Hypothalamus (tissue), 51 donors: Measurements from ENCODE around the gene IKZF3.
"Not testable (repeated sequence)": the region's sequence is repeated elsewhere in the genome, so short reads cannot be mapped to it uniquely, and the experiment has no call there.

Experiments used
- DNase-seq, 51 donors: peaks; one replicate each; lab custom pipeline; 2025; lab: John Stamatoyannopoulos, UW

The IKZF3 gene

DNA sequence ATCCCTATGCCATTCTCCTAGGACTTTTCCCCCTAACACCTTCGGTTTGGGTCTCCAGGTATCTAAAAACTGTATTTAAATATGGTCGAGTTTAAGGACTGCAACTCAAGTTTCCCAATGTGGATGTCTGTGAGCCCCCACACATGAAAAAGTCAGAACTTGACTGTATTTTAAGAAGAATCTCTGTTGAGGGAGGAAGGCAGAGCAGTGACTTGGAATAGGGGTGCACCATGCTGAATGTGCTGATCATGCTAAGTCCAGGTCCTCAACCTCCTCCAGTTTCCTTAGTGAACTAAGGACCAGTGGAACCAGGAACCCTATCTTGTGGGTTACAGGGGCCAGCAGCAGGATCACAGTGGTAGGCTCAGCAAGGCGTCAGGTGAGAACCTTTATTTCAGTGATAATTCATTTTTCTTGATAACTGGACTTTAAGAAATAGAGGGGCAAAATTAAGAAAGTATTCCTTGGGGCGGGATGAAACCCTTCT lies 106.9 kb downstream of the IKZF3 start:
- no peak for DNase-seq

GRCh38 chr17:39756380-39757079 lies 107.6 kb downstream of the IKZF3 start:
- no peak for DNase-seq

DNA sequence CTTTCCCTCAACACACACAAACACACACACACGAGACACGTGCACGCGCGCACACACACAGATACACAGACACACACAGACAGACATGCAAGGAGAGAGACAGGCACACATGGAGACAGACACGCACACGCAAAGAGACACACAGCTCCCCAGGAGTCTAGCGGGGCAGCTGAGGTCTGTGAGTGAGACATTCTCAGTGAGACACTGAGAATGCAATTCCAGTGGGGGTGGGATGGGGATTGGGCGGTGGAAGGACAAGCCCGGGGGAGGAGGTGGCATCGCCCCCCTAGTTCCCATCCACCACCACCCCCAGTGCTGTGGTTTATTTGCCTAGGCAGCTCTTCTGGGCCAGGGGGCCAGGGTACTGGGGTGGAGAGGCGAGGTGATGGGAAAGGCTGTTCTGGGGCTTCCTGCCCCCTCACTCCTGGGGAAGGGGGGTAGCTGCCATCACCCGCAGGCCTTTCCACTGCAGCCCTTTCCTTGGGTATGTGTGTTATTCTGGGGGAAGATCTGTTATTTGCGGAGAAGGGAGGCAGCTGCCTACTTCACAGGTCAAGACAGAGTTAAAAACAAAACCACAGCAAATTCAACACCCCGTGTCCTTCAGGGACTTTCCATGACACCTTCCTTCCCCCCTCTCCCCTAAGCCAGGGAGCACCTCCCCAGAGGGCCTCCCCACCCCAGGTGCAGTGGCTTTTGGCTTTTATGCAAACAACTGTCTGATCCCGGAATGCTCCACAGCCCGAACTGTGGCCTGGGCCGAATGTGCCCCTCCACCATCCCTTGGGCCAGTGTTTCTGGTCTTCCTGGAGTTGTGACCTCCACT lies 108.3 kb downstream of the IKZF3 start:
- no peak for DNase-seq

GRCh38 chr17:39754958-39755553 lies 109.1 kb downstream of the IKZF3 start:
- DNase-seq, result peak in 6 of 51 donors; percentile 12 to 54 (median 23)

DNA sequence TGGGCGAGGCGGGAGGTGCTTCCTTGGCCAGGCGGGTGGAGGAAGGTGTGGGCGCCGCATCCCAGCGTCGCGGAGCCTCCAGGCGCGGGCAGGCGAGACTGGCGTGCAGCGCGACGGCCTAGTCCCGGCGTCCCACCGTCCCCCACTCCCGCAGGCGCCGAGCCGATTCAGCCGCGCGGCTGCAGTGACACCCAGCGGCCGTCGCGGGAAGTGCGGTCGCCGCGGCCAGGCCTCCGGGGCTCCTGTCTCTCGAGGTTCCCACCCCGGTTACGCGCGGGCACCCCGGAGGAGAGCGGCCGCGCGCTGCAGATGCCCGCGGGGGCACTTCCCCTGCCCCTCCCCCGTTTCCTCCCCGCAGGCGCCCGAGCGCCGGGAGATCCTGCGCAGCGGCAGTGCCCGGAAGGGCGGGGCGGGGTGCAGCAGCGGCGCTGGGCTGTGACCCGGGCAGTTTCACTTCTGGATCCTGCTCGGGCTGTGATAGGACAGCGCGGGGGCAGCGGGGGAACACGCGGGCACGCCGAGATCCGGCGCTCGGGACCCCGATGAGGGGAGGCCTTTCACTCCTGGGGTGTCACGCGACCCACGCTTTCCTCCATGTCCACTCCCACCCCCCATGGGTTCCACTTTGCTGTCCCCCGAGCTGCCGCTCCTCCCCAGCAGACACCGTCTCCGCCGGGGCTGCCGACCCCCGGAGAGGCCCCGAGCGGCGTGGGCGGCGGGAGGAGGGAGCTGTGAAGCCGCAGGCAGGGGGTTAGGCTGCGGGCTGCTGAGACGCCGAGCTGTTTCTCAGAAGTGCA lies 109.8 kb downstream of the IKZF3 start:
- DNase-seq, result peak; percentile 11 to 89 (median 77)

- peak in 14 of 51 donors; percentile 19 to 75 (median 54) for DNase-seq
Observed at GRCh38 chr17:39753514-39754160, 110.5 kb downstream of the IKZF3 start.

GRCh38 chr17:39752241-39752881 lies 111.8 kb downstream of the IKZF3 start:
- no peak for DNase-seq

- no peak for DNase-seq
Observed at GRCh38 chr17:39751637-39752036, 112.5 kb downstream of the IKZF3 start.

- no peak for DNase-seq
Observed at GRCh38 chr17:39751016-39751543, 113.0 kb downstream of the IKZF3 start.

DNA sequence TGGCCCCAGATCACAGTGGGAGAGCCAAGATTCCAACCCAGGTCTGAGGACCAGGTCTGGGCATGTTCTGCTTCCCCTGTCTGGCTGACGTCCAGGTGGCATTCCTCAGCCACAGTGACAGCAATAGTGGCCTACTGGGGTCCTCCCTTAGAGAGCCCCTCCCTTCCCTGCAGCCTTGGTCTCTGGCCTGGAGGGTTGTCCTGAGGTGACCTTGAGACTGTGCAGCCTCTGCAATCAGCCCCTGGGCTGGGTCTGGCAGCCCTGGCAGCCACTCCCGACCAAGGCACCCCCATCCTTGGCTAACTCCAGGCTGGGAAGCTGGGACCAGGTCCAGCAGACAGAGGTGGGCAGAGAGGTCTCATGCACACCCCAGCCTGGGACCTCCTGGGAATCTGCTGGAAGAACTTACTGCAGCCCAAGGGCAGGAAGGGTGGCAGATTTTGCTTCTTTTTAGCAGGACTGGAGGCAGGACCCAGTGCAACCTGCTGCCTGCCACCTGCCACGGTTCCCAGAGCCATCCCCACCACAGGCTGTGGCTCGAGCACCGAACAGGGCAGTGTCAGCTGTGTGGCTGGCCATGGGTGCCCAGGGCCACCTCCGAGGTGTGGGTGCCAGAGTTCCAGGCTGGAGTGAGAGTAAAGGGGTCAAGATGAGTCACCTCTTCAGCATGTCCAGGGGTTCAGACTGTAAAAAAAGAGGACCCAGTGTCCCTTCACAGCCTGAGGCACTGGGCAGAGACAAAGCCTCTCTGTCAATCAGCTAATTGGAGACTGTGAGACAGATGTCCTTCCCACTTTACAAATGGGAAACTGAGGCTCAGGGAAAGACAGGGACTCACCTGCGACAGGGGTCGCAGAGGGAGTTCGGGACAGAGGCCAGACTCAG lies 113.7 kb downstream of the IKZF3 start:
- DNase-seq, result no peak

DNA sequence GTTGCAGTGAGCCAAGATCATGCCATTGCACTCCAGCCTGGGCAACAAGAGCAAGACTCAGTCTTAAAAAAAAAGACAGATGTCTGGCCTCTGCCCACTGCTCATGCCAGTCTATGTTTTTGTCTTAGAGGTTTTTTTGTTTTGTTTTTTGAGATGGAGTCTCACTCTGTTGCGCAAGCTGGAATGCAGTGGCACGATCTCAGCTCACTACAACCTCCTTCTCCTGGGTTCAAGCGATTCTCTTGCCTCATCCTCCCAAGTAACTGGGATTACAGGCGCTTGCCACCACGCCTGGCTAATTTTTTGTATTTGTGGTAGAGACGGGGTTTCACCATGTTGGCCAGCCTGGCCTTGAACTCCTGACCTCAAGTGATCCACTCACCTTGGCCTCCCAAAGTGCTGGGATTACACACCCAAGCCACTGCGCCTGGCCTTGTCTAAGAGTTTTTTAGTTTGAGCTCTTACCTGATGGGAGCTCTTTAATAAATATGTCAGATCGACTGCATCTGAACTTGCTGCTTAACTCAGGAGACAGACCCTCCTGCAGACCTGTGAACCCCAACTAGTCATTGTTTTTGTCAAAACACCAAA lies 115.6 kb downstream of the IKZF3 start:
- DNase-seq, result not testable (repeated sequence)

- DNase-seq, result no peak
Observed at GRCh38 chr17:39747745-39748144, 116.4 kb downstream of the IKZF3 start.

DNA sequence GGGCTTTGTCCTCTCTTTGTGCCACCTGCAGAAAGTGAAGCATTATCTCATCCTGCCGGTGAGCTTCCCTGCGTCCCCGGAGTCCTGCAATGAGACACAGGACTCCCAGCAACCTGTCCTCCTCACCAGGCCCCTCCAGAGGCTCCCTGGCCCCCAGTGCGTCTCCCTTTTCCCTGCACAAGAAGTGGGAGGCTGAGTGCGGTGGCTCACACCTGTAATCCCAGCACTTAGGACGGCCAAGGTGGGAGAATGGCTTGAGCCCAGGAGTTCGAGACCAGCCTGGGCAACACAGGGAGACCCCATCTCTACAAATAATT lies 118.0 kb downstream of the IKZF3 start:
- no peak for DNase-seq

- DNase-seq, result no peak
Observed at GRCh38 chr17:39745335-39746144, 118.6 kb downstream of the IKZF3 start.

DNA sequence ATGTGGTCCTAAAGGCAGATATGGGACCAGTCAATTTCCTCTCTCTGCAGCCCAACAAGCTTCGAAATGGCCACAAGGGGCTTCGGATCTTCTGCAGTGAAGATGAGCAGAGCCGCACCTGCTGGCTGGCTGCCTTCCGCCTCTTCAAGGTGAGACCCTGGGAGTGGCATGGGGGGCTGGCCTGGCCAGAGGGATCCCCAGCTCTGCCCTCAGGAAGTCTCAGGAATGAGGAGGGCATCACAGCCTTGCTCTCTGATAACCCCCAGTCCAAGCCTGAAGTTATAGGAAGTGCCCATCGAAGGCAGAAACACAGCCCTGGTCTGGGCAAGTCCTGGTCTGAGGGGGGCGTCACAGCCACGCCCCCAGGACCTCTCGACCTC lies 119.3 kb downstream of the IKZF3 start:
- no peak for DNase-seq

GRCh38 chr17:39744075-39744835 lies 119.9 kb downstream of the IKZF3 start:
- DNase-seq, result no peak
